HL-60 (cell line): Measurements from ENCODE around the gene MELTF.

ENCODE experiments used
- CTCF ChIP-seq: IDR thresholded peaks from one replicate; pipeline ENCODE4 v1.5.1; 2011; ENCODE audit warnings: low read length, control low read depth, inconsistent platforms; ENCODE audit not compliant: insufficient read depth
- GABPA ChIP-seq: IDR thresholded peaks from 2 replicates; pipeline ENCODE4 v1.6.1; 2012; ENCODE audit warnings: low read depth

GRCh38 chr3:196965804-196966173 lies 63.8 kb downstream of the MELTF start:
- TF ChIP-seq CTCF = no peak
- TF ChIP-seq GABPA = no peak
